Liver (tissue), 9 donors: ENCODE results near the gene KCNA4. TPM values are rescaled to one million over a fixed set of nuclear protein-coding genes. Genes with fewer than 3 reads are reported as not detected.

Experiments
- DNase-seq: peaks from one replicate; pipeline ENCODE4 v3.0.0-alpha.2; 2017; ENCODE audit warnings: low spot score
- H3K27ac ChIP-seq, 2 donors: one replicate each; pipeline ENCODE4 v1.7.0; 2013; ENCODE audit warnings: inconsistent platforms in 2 of 2, low read length in 2 of 2, control low read depth in 1 of 2, low read depth in 1 of 2, mild to moderate bottlenecking in 1 of 2
- H3K27me3 ChIP-seq, 4 donors: one replicate each; pipeline versions ENCODE4 v1.6.1 to v1.7.0; 2013; ENCODE audit warnings: low read length in 3 of 4, inconsistent platforms in 1 of 4, mild to moderate bottlenecking in 1 of 4, moderate library complexity in 1 of 4; ENCODE audit not compliant: control insufficient read depth in 4 of 4, insufficient read depth in 4 of 4
- H3K36me3 ChIP-seq, 4 donors: one replicate each; pipeline versions ENCODE4 v1.6.1 to v1.7.0; 2013; ENCODE audit warnings: low read length in 3 of 4, mild to moderate bottlenecking in 3 of 4, low read depth in 1 of 4, moderate library complexity in 1 of 4; ENCODE audit not compliant: control insufficient read depth in 4 of 4, insufficient read depth in 3 of 4
- H3K4me1 ChIP-seq, 4 donors: one replicate each; pipeline versions ENCODE4 v1.6.1 to v1.7.0; 2013; ENCODE audit warnings: low read length in 3 of 4, mild to moderate bottlenecking in 3 of 4, moderate library complexity in 1 of 4; ENCODE audit not compliant: control insufficient read depth in 4 of 4, insufficient read depth in 4 of 4
- H3K4me3 ChIP-seq, 3 donors: one replicate each; pipeline versions ENCODE4 v1.6.1 to v1.7.0; 2013; ENCODE audit warnings: low read length in 3 of 3, control low read depth in 1 of 3, low read depth in 1 of 3, mild to moderate bottlenecking in 1 of 3
- H3K9ac ChIP-seq, 2 donors: one replicate each; pipeline ENCODE4 v1.7.0; 2013; ENCODE audit warnings: low read length in 2 of 2, mild to moderate bottlenecking in 2 of 2, moderate library complexity in 2 of 2, control low read depth in 1 of 2, low read depth in 1 of 2
- H3K9me3 ChIP-seq, 4 donors: one replicate each; pipeline versions ENCODE4 v1.6.1 to v1.7.0; 2013; ENCODE audit warnings: low read length in 3 of 4; ENCODE audit not compliant: control insufficient read depth in 4 of 4
- ATF3 ChIP-seq: IDR thresholded peaks from 2 replicates; pipeline ENCODE4 v1.6.1; 2016; ENCODE audit warnings: antibody characterized with exemption
- CTCF ChIP-seq: fragments of 150-350 bp; IDR thresholded peaks from 2 replicates; pipeline ENCODE4 v1.5.1; 2017; ENCODE audit warnings: improper control_type of control experiment, low read depth, low read length; ENCODE audit not compliant: missing input control
- EGR1 ChIP-seq, 2 donors: IDR thresholded peaks; 2 replicates each; pipeline ENCODE4 v1.6.1; 2016 to 2018; ENCODE audit warnings: antibody characterized with exemption in 2 of 2, low read depth in 2 of 2
- FOXA1 ChIP-seq: IDR thresholded peaks from 2 replicates; pipeline ENCODE4 v1.6.1; 2016; ENCODE audit warnings: antibody characterized with exemption
- FOXA2 ChIP-seq: IDR thresholded peaks from 2 replicates; pipeline ENCODE4 v1.6.1; 2016; ENCODE audit warnings: antibody characterized with exemption
- GABPA ChIP-seq, 2 donors: IDR thresholded peaks in 1 of 2; conservative IDR thresholded peaks in 1 of 2; 2 replicates each; pipeline ENCODE4 v1.6.1; 2016; ENCODE audit warnings: antibody characterized with exemption in 2 of 2, mild to moderate bottlenecking in 1 of 2, moderate library complexity in 1 of 2
- HNF4A ChIP-seq, 2 donors: conservative IDR thresholded peaks; 2 replicates each; pipeline ENCODE4 v1.6.1; 2016; ENCODE audit warnings: antibody characterized with exemption in 2 of 2, mild to moderate bottlenecking in 2 of 2
- HNF4G ChIP-seq: IDR thresholded peaks from 2 replicates; pipeline ENCODE4 v1.6.1; 2016; ENCODE audit warnings: antibody characterized with exemption
- JUND ChIP-seq, 2 donors: IDR thresholded peaks; 2 replicates each; pipeline ENCODE4 v1.6.1; 2016; ENCODE audit warnings: antibody characterized with exemption in 2 of 2
- MAX ChIP-seq: IDR thresholded peaks from 2 replicates; pipeline ENCODE4 v1.6.1; 2016; ENCODE audit warnings: antibody characterized with exemption
- NR2F2 ChIP-seq: IDR thresholded peaks from 2 replicates; pipeline ENCODE4 v1.6.1; 2016; ENCODE audit warnings: antibody characterized with exemption
- RAD21 ChIP-seq, 2 donors: IDR thresholded peaks; 2 replicates each; pipeline ENCODE4 v1.6.1; 2016; ENCODE audit warnings: antibody characterized with exemption in 2 of 2, mild to moderate bottlenecking in 2 of 2
- REST ChIP-seq: IDR thresholded peaks from 2 replicates; pipeline ENCODE4 v1.6.1; 2016; ENCODE audit warnings: antibody characterized with exemption, mild to moderate bottlenecking
- RXRA ChIP-seq, 2 donors: IDR thresholded peaks; 2 replicates each; pipeline ENCODE4 v1.6.1; 2017 to 2018; ENCODE audit warnings: antibody characterized with exemption in 2 of 2, mild to moderate bottlenecking in 1 of 2
- SP1 ChIP-seq: IDR thresholded peaks from 2 replicates; pipeline ENCODE4 v1.6.1; 2018; ENCODE audit warnings: antibody characterized with exemption, mild to moderate bottlenecking
- TAF1 ChIP-seq: conservative IDR thresholded peaks from 2 replicates; pipeline ENCODE4 v1.6.1; 2016; ENCODE audit warnings: antibody characterized with exemption, mild to moderate bottlenecking
- YY1 ChIP-seq: IDR thresholded peaks from 2 replicates; pipeline ENCODE4 v1.6.1; 2016; ENCODE audit warnings: antibody characterized with exemption, mild to moderate bottlenecking
- ZBTB33 ChIP-seq: IDR thresholded peaks from 2 replicates; pipeline ENCODE4 v1.6.1; 2016; ENCODE audit warnings: antibody characterized with exemption
- WGBS: extraction: QIAGEN DNeasy Blood & Tissue Kit; methylation state at CpG from one replicate; pipeline ENCODE4 v1.1.7; 2013; 5-methylcytosine and 5-hydroxymethylcytosine counted together
- polyA plus RNA-seq, 2 donors: library from polyadenylated mRNA; stranded (reverse) in 1 of 2; unstranded in 1 of 2; fragments of 200-250 nt in 1 of 2; fragments of >200 nt in 1 of 2; fragmentation: Nextera tagmentation in 1 of 2; extraction: Ambion mirVana in 1 of 2; gene quantifications; one replicate each; pipeline versions ENCODE4 v1.2.1 to v1.2.3, GENCODE V29; 2013 to 2015
- total RNA-seq, 2 donors: library from RNA; depleted of rRNA; stranded (reverse); fragments of >200 nt; gene quantifications; one replicate each; pipeline ENCODE4 v1.2.3, GENCODE V29; 2014
- donor health status: healthy.
- donor health status: healthy.
- donor health status: healthy.
- donor health status: healthy.
- donor health status: healthy.

Gene KCNA4
- total and polyA plus RNA-seq, 4 donors: 0.05 to 0.59 TPM; not detected in 2

- TF ChIP-seq CTCF (no peak), TAF1 (no peak), YY1 (no peak), HNF4A (conservative IDR thresholded peaks at IDR 0.05) (no peak), NR2F2 (no peak), SP1 (no peak), MAX (no peak), GABPA (IDR thresholded peaks at IDR 0.05 in 1 of 2, conservative IDR thresholded peaks at IDR 0.05 in 1 of 2) (no peak)
These were observed 15.7 kb downstream of the KCNA4 start (continued) for GRCh38 chr11:30000986-30001750.

GRCh38 chr11:29996016-29996415 lies 20.8 kb downstream of the KCNA4 start:
- TF ChIP-seq RAD21 (IDR thresholded peaks at IDR 0.05): no peak
- TF ChIP-seq MAX: no peak
- TF ChIP-seq NR2F2: no peak
- TF ChIP-seq CTCF: no peak
- no peak for TF ChIP-seq JUND (IDR thresholded peaks at IDR 0.05)
- no peak for TF ChIP-seq SP1
- TF ChIP-seq FOXA2: no peak
- TF ChIP-seq HNF4G: no peak
- TF ChIP-seq GABPA (IDR thresholded peaks at IDR 0.05 in 1 of 2, conservative IDR thresholded peaks at IDR 0.05 in 1 of 2): no peak
- TF ChIP-seq EGR1 (IDR thresholded peaks at IDR 0.05; ENCODE audit: low read depth in 2 of 2): no peak
- no peak for TF ChIP-seq FOXA1
- no peak for TF ChIP-seq YY1
- TF ChIP-seq ATF3: no peak
- TF ChIP-seq REST: no peak
- TF ChIP-seq HNF4A (conservative IDR thresholded peaks at IDR 0.05): no peak
- TF ChIP-seq TAF1: no peak
- no peak for TF ChIP-seq ZBTB33
- no peak for TF ChIP-seq RXRA (IDR thresholded peaks at IDR 0.05)
- no peak overlapping the region for H3K27ac ChIP-seq
- no peaks in the 10 kb centered on the region for H3K4me1 ChIP-seq
- no peak overlapping the region for H3K9ac ChIP-seq
- DNase-seq: no peak
- H3K27me3 ChIP-seq: peaks cover 0 to 3% (median 0%) of the 10 kb centered on the region in 4 donors
- no peak overlapping the region for H3K4me3 ChIP-seq
- H3K36me3 ChIP-seq: no peaks in the 10 kb centered on the region
- H3K9me3 ChIP-seq: peaks cover 0 to 2% (median 0%) of the 10 kb centered on the region in 4 donors
- WGBS: 73% methylated on average over 1 of the region's 1 CpG
